Measurements from ENCODE around the gene SLCO3A1. TPM values are rescaled to one million over a fixed set of nuclear protein-coding genes. Genes with fewer than 3 reads are reported as not detected.

Gene SLCO3A1
- total RNA-seq, 1 experiment from 2014 or later = 5.1 TPM

DNA sequence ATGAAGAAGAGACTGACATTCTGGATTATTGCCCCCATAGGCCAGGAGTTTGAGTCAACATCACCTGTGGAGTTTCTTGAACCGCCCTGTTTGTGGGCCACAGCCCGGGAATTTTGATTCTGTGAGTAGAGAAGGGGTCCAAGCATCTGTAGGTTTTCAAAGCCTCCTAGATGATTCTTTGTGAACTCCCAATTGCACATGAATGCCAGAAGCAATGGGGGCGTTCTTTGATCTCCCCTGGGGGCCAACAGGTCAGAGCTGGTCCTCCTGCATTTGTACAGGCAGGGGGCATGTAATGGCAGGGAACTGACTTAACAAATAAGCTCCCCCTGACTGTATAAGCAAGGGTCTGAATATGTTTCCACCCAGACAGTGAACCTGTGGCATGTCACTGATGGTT lies 260.3 kb downstream of the SLCO3A1 start (continued):
- TF ChIP-seq, protein P1, sequence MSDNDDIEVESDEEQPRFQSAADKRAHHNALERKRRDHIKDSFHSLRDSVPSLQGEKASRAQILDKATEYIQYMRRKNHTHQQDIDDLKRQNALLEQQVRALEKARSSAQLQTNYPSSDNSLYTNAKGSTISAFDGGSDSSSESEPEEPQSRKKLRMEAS (IDR thresholded peaks at IDR 0.05) = no peak
- TF ChIP-seq CBX3 (IDR thresholded peaks at IDR 0.05; ENCODE audit: low read depth) (no peak), YY1 (IDR thresholded peaks at IDR 0.05; ENCODE audit: extremely low read depth, insufficient replicate concordance, low read depth, low read length) (no peak), RAD21 (IDR thresholded peaks at IDR 0.05; ENCODE audit: low read depth) (no peak), EGR1 (IDR thresholded peaks at IDR 0.05; ENCODE audit: low read depth) (no peak)

DNA sequence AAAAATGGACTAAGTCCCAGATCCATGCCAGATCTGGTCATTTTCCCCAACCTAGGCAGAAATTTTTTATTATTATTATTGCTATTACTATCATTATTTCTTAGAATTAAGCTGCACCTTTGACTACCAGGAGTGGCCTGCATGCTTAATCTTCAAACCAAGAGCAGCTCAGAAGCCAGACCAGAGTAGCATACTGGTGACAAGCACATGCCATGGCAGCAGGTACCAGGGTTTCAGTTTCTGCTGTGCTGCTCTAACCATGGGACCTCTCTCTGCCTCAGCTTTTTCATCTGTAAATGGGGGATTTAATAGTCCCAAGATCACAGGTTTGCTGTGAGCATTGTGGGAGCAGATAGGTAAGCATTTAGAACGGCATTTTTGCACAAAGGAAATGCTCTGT lies 262.3 kb downstream of the SLCO3A1 start:
- Histone ChIP-seq H4K20me1 (ENCODE audit: insufficient read depth) (no peaks in the 10 kb centered on the region), H2AFZ (ENCODE audit: low read depth, low read length, poor library complexity, severe bottlenecking) (no peak overlapping the region), H3K79me2 (ENCODE audit: insufficient read depth, low read length) (no peaks in the 10 kb centered on the region), H3K4me1 (ENCODE audit: control insufficient read depth in 1 of 2, insufficient read depth in 2 of 2, low read length in 2 of 2) (peaks cover 4 to 8% of the 10 kb centered on the region in 2 experiments; a peak in 3 of 4 replicates), H3K4me2 (ENCODE audit: low read length) (no peak overlapping the region), H3K9ac (ENCODE audit: low read length) (no peak overlapping the region), H3K4me3 (replicated peaks in 1 of 2; ENCODE audit: low read depth in 1 of 2, low read length in 2 of 2) (no peak overlapping the region), H3K36me3 (ENCODE audit: control insufficient read depth in 1 of 2, insufficient read depth in 2 of 2, low read length in 2 of 2) (no peaks in the 10 kb centered on the region), H3K27me3 (ENCODE audit: insufficient read depth, low read length) (0 out of 2 replicates have a peak, but pooled peaks cover 4% of the 10 kb centered on the region), H3K27ac (ENCODE audit: low read depth, low read length) (no peak overlapping the region), H3K9me3 (ENCODE audit: control insufficient read depth in 1 of 2, insufficient read depth in 1 of 2, low read depth in 1 of 2, low read length in 2 of 2) (no peaks in the 10 kb centered on the region), H3K9me2 (ENCODE audit: insufficient read depth) (no peaks in the 10 kb centered on the region)
- ChIA-PET POLR2A (no interaction called here), CTCF (no interaction called here), RAD21 (ENCODE audit: low non-redundant PET in 1 of 2, low total read pairs in 2 of 2, uncharacterized antibody in 2 of 2, unreplicated experiment in 2 of 2) (no interaction called here)
- no peak for TF ChIP-seq JUND (IDR thresholded peaks at IDR 0.05)
- no peak for TF ChIP-seq POLR2AphosphoS5 (IDR thresholded peaks at IDR 0.05; ENCODE audit: low read depth, low read length)
- TF ChIP-seq POLR2A (IDR thresholded peaks at IDR 0.05; ENCODE audit: borderline replicate concordance, extremely low read depth, insufficient read depth, insufficient read length) = no peak
- TF ChIP-seq FOSL1 (IDR thresholded peaks at IDR 0.05; ENCODE audit: low read depth) = no peak
- TF ChIP-seq RAD21 (IDR thresholded peaks at IDR 0.05; ENCODE audit: low read depth) = no peak
- no peak for TF ChIP-seq EZH2 (IDR thresholded peaks at IDR 0.05)
- DNase-seq (ENCODE audit: low read depth, low spot score) (no peak), ATAC-seq (no peak)
- no TSS peak for BruUV-seq (replicated peaks)
- intact Hi-C loops (cut with micrococcal nuclease) = no loop called here

DNA sequence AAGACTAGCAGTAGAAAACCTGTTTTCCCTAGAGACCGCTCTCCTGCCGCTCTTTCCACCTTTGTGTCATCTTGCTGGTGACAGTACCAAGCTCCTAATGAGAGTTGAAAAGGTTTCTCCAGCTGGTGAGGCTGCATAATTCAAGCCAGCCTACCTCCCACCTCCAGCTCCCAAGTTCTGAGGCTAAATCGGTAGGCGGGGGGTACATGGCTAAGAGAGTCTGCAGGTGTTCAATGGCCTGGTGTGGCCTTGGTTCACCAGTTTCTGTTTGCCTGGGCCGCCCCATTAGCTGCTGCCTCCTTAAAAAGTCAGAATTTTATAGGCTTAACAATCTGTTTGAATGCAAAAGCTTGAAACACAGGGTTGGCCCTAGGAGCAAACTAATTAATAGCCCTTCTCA lies 262.8 kb downstream of the SLCO3A1 start:
- CTCF ChIA-PET = no interaction called here
- no peak for DNase-seq (ENCODE audit: low read depth, low spot score)
- POLR2A ChIA-PET = no interaction called here
- Histone ChIP-seq H4K20me1 (ENCODE audit: insufficient read depth) (no peaks in the 10 kb centered on the region), H3K27ac (ENCODE audit: low read depth, low read length) (no peak overlapping the region), H2AFZ (ENCODE audit: low read depth, low read length, poor library complexity, severe bottlenecking) (no peak overlapping the region), H3K4me2 (ENCODE audit: low read length) (no peak overlapping the region), H3K4me1 (ENCODE audit: control insufficient read depth in 1 of 2, insufficient read depth in 2 of 2, low read length in 2 of 2) (peaks cover 4 to 8% of the 10 kb centered on the region in 2 experiments; a peak in 3 of 4 replicates), H3K9me2 (ENCODE audit: insufficient read depth) (no peaks in the 10 kb centered on the region), H3K4me3 (replicated peaks in 1 of 2; ENCODE audit: low read depth in 1 of 2, low read length in 2 of 2) (no peak overlapping the region), H3K36me3 (ENCODE audit: control insufficient read depth in 1 of 2, insufficient read depth in 2 of 2, low read length in 2 of 2) (no peaks in the 10 kb centered on the region), H3K27me3 (ENCODE audit: insufficient read depth, low read length) (0 out of 2 replicates have a peak, but pooled peaks cover 4% of the 10 kb centered on the region), H3K79me2 (ENCODE audit: insufficient read depth, low read length) (no peaks in the 10 kb centered on the region), H3K9ac (ENCODE audit: low read length) (no peak overlapping the region), H3K9me3 (ENCODE audit: control insufficient read depth in 1 of 2, insufficient read depth in 1 of 2, low read depth in 1 of 2, low read length in 2 of 2) (no peaks in the 10 kb centered on the region)
- intact Hi-C loops (cut with micrococcal nuclease) = no loop called here
- no TSS peak for BruUV-seq (replicated peaks)
- ATAC-seq = no peak
- RAD21 ChIA-PET (ENCODE audit: low non-redundant PET in 1 of 2, low total read pairs in 2 of 2, uncharacterized antibody in 2 of 2, unreplicated experiment in 2 of 2) = no interaction called here
- TF ChIP-seq SIN3A (IDR thresholded peaks at IDR 0.05; ENCODE audit: low read depth) (no peak), RAD21 (IDR thresholded peaks at IDR 0.05; ENCODE audit: low read depth) (no peak), ELF1 (IDR thresholded peaks at IDR 0.05; ENCODE audit: borderline replicate concordance, low read depth) (no peak), SP1 (IDR thresholded peaks at IDR 0.05; ENCODE audit: low read depth) (no peak), CEBPB (IDR thresholded peaks at IDR 0.05; ENCODE audit: low read depth) (no peak)
- TF ChIP-seq, protein P2, sequence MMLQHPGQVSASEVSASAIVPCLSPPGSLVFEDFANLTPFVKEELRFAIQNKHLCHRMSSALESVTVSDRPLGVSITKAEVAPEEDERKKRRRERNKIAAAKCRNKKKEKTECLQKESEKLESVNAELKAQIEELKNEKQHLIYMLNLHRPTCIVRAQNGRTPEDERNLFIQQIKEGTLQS (IDR thresholded peaks at IDR 0.05) = no peak
- TF ChIP-seq, protein P3, sequence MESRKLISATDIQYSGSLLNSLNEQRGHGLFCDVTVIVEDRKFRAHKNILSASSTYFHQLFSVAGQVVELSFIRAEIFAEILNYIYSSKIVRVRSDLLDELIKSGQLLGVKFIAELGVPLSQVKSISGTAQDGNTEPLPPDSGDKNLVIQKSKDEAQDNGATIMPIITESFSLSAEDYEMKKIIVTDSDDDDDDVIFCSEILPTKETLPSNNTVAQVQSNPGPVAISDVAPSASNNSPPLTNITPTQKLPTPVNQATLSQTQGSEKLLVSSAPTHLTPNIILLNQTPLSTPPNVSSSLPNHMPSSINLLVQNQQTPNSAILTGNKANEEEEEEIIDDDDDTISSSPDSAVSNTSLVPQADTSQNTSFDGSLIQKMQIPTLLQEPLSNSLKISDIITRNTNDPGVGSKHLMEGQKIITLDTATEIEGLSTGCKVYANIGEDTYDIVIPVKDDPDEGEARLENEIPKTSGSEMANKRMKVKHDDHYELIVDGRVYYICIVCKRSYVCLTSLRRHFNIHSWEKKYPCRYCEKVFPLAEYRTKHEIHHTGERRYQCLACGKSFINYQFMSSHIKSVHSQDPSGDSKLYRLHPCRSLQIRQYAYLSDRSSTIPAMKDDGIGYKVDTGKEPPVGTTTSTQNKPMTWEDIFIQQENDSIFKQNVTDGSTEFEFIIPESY (IDR thresholded peaks at IDR 0.05; ENCODE audit: extremely low read depth, insufficient replicate concordance, low read length) = no peak

Measured in HCT116 (cell line).